GM23248 (cell line): ENCODE measurements around the gene C1GALT1. TPM values are rescaled to one million over a fixed set of nuclear protein-coding genes. Genes with fewer than 3 reads are reported as not detected.
A peak's percentile ranks its signal among the peaks of the same experiment; 100 is the strongest.

Source experiments
- DNase-seq: peaks from one replicate; pipeline ENCODE4 v3.0.0-alpha.2; 2015
- H2AFZ ChIP-seq: fragments of 200-600 bp; sonication (generic); 2 replicates; pipeline ENCODE4 v1.6.1; 2016; ENCODE audit warnings: antibody characterized with exemption
- H3F3A ChIP-seq: fragments of 200-600 bp; sonication (generic); 2 replicates; pipeline ENCODE4 v1.6.1; 2016; ENCODE audit warnings: mild to moderate bottlenecking, antibody characterized with exemption, mixed run types; ENCODE audit not compliant: insufficient read depth
- H3K27ac ChIP-seq: fragments of 200-600 bp; sonication (generic); 2 replicates; pipeline ENCODE4 v1.5.1; 2016; ENCODE audit warnings: mild to moderate bottlenecking
- H3K27me3 ChIP-seq: fragments of 200-600 bp; sonication (generic); replicated peaks from 2 replicates; pipeline ENCODE4 v1.6.1; 2016; ENCODE audit warnings: mild to moderate bottlenecking; ENCODE audit not compliant: insufficient read depth
- H3K36me3 ChIP-seq: fragments of 200-600 bp; sonication (generic); 2 replicates; pipeline ENCODE4 v1.6.1; 2016; ENCODE audit warnings: low read depth, mild to moderate bottlenecking
- H3K4me1 ChIP-seq: fragments of 200-600 bp; sonication (generic); 2 replicates; pipeline ENCODE4 v1.6.1; 2016; ENCODE audit warnings: mild to moderate bottlenecking; ENCODE audit not compliant: insufficient read depth
- H3K4me2 ChIP-seq: fragments of 200-600 bp; sonication (generic); one replicate; pipeline ENCODE4 v1.6.1; 2016; ENCODE audit warnings: mild to moderate bottlenecking; ENCODE audit not compliant: unreplicated experiment
- H3K4me3 ChIP-seq: fragments of 200-600 bp; sonication (generic); 2 replicates; pipeline ENCODE4 v1.5.1; 2016; ENCODE audit warnings: mild to moderate bottlenecking
- H3K79me2 ChIP-seq: fragments of 200-600 bp; sonication (generic); 2 replicates; pipeline ENCODE4 v1.6.1; 2016; ENCODE audit warnings: mild to moderate bottlenecking; ENCODE audit not compliant: insufficient read depth
- H3K9ac ChIP-seq: fragments of 200-600 bp; sonication (generic); 2 replicates; pipeline ENCODE4 v1.6.1; 2016; ENCODE audit warnings: mild to moderate bottlenecking
- H3K9me2 ChIP-seq: fragments of 200-600 bp; sonication (generic); 2 replicates; pipeline ENCODE4 v1.6.1; 2016; ENCODE audit warnings: mixed run types, mild to moderate bottlenecking, moderate library complexity; ENCODE audit not compliant: insufficient read depth
- H3K9me3 ChIP-seq: fragments of 200-600 bp; sonication (generic); one replicate; pipeline ENCODE4 v1.6.1; 2017; ENCODE audit warnings: low read depth
- H4K20me1 ChIP-seq: fragments of 200-600 bp; sonication (generic); 2 replicates; pipeline ENCODE4 v1.6.0; 2016; ENCODE audit not compliant: insufficient read depth
- EZH2 ChIP-seq: fragments of 200-600 bp; sonication (generic); IDR thresholded peaks from 2 replicates; pipeline ENCODE4 v1.6.1; 2018; ENCODE audit warnings: antibody characterized with exemption, mild to moderate bottlenecking; ENCODE audit not compliant: insufficient read depth, poor library complexity, severe bottlenecking
- EZH2phosphoT487 ChIP-seq: fragments of 200-600 bp; sonication (generic); IDR thresholded peaks from 2 replicates; pipeline ENCODE4 v1.6.1; 2018; ENCODE audit warnings: antibody characterized with exemption, moderate library complexity, mild to moderate bottlenecking, low read depth; ENCODE audit not compliant: insufficient read depth
- WGBS, 2 experiments: methylation state at CpG; one replicate each; pipeline ENCODE4 v1.1.6; 2015 to 2017; ENCODE audit warnings: low lambda C conversion rate in 2 of 2, low coverage in 1 of 2; ENCODE audit errors: missing lambda C conversion rate in 2 of 2; 5-methylcytosine and 5-hydroxymethylcytosine counted together
- in situ Hi-C: fragments of 300-500 bp; cut with MboI; formaldehyde crosslinking; loops from 2 replicates; pipeline ENCODE4 v1.15.0; 2020
- polyA plus RNA-seq: library from polyadenylated mRNA; unstranded; fragments of >200 nt; fragmentation: Nextera tagmentation; extraction: Ambion mirVana; gene quantifications from 2 replicates; pipeline ENCODE4 v1.2.1, GENCODE V29; 2016
- total RNA-seq: library from RNA; depleted of rRNA; stranded (reverse); fragments of >200 nt; shearing (Covaris generic); gene quantifications from 2 replicates; pipeline ENCODE4 v1.2.3, GENCODE V29; 2014

The C1GALT1 gene
- total and polyA plus RNA-seq, 2 experiments from 2014 or later = 72.7 to 75.2 TPM

DNA sequence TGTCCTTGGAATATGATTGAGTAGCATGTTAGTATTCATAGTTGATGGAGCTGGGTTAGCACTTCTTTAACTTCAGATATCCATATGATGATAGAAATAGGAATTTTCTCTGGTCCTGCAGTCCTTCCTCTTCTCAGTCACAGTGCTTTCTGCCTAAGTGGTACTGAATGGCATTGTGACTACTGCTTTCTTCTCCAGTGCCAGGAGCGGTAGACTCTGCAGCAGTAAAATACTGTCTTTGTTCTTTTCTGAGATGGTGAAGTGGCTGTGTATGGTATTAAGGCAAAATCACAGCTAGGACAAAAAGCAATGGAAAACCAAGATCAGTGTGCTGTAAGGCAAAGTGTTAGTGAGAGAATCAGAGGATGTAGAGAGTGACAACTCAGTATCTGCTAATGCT is 46.6 kb downstream of the C1GALT1 start:
- Histone ChIP-seq H3K9me3 (no peaks in the 10 kb centered on the region), H3K9ac (peak overlapping the region; percentile 28), H3K79me2 (peaks cover 85% of the 10 kb centered on the region), H3K27me3 (no peaks in the 10 kb centered on the region), H4K20me1 (0 out of 2 replicates have a peak, but pooled peaks cover 9% of the 10 kb centered on the region), H3K4me2 (peak overlapping the region; percentile 59), H3K36me3 (no peaks in the 10 kb centered on the region), H3K27ac (peak overlapping the region; percentile 58), H3K4me3 (peak overlapping the region; percentile 16; the same call in 1 of the 2 replicates), H3F3A (peaks cover 17% of the 10 kb centered on the region), H3K9me2 (no peaks in the 10 kb centered on the region), H3K4me1 (peaks cover 16% of the 10 kb centered on the region), H2AFZ (no peak overlapping the region)
- in situ Hi-C loops = no loop called here
- no peak for TF ChIP-seq EZH2phosphoT487
- no peak for DNase-seq
- 93 to 100% methylated on average over 1 of the region's 1 CpG for WGBS, 2 experiments

DNA sequence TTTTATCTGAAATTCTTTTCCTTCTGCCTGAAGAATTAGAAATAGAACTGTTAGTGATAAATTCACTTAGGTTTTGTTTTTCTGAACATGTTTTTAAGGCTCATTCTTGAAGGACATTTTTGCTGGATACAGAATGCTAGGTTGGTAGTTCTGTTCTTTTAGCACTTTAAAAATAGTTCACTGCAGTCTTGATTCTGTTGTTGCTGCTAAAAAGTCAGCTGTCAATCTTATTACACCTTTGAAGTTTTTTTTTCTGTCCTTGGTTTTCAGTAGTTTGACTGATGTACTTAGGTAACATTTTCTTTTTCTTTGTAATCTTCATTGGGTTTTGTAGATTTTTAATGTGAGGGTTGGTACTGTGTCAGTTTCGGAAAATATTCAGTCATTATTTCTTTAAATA is 48.7 kb downstream of the C1GALT1 start:
- Histone ChIP-seq H3K4me1 (peaks cover 16% of the 10 kb centered on the region), H3K36me3 (peaks cover 12% of the 10 kb centered on the region), H2AFZ (no peak overlapping the region), H3K9me2 (no peaks in the 10 kb centered on the region), H3K79me2 (peaks cover 86% of the 10 kb centered on the region), H3F3A (peaks cover 17% of the 10 kb centered on the region), H3K27me3 (no peaks in the 10 kb centered on the region), H3K9me3 (no peaks in the 10 kb centered on the region), H3K27ac (no peak overlapping the region), H3K4me2 (no peak overlapping the region), H3K4me3 (no peak overlapping the region), H3K9ac (no peak overlapping the region), H4K20me1 (0 out of 2 replicates have a peak, but pooled peaks cover 9% of the 10 kb centered on the region)
- no peak for TF ChIP-seq EZH2
- TF ChIP-seq EZH2phosphoT487 = no peak
- in situ Hi-C loops = no loop called here
- 94 to 96% methylated on average over 1 of the region's 1 CpG for WGBS, 2 experiments
- DNase-seq = no peak

DNA sequence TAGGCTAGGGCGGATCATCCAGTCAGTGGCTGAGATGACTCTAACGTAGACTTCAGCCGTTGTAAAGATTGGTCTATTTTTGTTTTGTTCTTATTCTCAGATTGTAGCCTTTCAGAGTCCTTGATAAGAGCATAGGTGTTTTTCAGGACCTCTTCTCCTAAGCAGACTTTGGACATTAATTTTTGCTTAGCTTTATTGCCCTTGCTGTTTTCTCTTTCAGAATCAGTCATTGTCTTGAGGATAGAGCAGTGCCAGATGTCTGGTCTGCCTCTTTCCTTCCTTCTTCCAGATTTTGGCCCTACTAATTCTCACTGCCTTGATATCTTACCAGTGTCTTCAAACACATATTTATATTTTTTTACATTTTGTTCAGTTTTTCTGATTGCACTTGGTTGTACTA is 49.5 kb downstream of the C1GALT1 start:
- Histone ChIP-seq H2AFZ (no peak overlapping the region), H3K79me2 (peaks cover 80% of the 10 kb centered on the region), H3K4me1 (peaks cover 16% of the 10 kb centered on the region), H3F3A (peaks cover 17% of the 10 kb centered on the region), H3K4me3 (no peak overlapping the region), H3K27ac (no peak overlapping the region), H4K20me1 (0 out of 2 replicates have a peak, but pooled peaks cover 9% of the 10 kb centered on the region), H3K27me3 (no peaks in the 10 kb centered on the region), H3K9ac (no peak overlapping the region), H3K9me2 (no peaks in the 10 kb centered on the region), H3K36me3 (peaks cover 12% of the 10 kb centered on the region), H3K4me2 (no peak overlapping the region), H3K9me3 (no peaks in the 10 kb centered on the region)
- TF ChIP-seq EZH2 (no peak), EZH2phosphoT487 (no peak)
- DNase-seq = no peak
- 96 to 99% methylated on average over 3 of the region's 3 CpGs for WGBS, 2 experiments
- in situ Hi-C loops = no loop called here

DNA sequence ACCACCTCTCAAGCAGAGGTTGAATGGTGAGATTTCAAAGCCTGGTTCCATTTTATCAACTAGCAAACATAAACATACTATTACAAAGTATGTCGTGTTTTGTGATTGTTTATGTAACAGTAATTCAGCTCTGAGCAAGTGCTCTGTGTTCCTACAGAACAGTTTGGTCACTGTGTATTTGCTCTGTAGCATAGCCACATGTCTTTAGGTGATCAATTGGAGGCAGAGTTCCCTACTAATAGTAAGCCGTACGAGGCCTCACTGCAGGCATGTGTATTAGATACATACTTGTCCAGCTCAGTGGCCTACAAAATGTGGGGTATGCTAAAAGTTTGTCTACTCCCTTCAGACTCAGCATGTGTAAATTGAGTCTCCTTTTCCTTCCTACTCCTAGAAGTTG is 53.0 kb downstream of the C1GALT1 start:
- Histone ChIP-seq H3F3A (no peaks in the 10 kb centered on the region), H3K9me2 (no peaks in the 10 kb centered on the region), H3K4me2 (no peak overlapping the region), H3K4me1 (no peaks in the 10 kb centered on the region), H4K20me1 (0 out of 2 replicates have a peak, but pooled peaks cover 6% of the 10 kb centered on the region), H3K4me3 (no peak overlapping the region), H3K9ac (no peak overlapping the region), H2AFZ (no peak overlapping the region), H3K79me2 (peaks cover 71% of the 10 kb centered on the region), H3K27ac (no peak overlapping the region), H3K36me3 (peaks cover 31% of the 10 kb centered on the region), H3K9me3 (no peaks in the 10 kb centered on the region), H3K27me3 (no peaks in the 10 kb centered on the region)
- 78 to 81% methylated on average over 3 of the region's 3 CpGs for WGBS, 2 experiments
- DNase-seq = no peak
- in situ Hi-C loops = no loop called here
- TF ChIP-seq EZH2 (no peak), EZH2phosphoT487 (no peak)

DNA sequence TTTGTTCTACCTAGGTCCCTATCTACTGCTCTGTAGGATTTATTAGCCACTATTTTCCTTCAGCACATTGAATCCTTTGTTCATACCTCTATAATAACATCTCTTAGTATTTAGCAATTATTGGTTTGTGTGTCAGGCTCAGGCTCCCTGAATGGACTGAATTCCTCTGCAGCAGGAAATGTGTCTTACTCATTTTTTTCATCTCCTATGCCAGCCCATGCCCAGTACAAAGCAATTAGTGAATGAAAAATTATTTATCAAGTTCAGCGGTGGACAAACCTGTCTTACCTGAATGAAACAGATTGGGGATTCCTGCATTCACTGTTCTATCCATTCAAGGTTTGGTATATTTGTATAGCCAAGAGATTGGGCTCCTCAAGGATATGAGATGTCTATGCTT is 53.7 kb downstream of the C1GALT1 start:
- Histone ChIP-seq H4K20me1 (0 out of 2 replicates have a peak, but pooled peaks cover 3% of the 10 kb centered on the region), H3K27ac (no peak overlapping the region), H3K9me2 (no peaks in the 10 kb centered on the region), H3K4me1 (no peaks in the 10 kb centered on the region), H3F3A (no peaks in the 10 kb centered on the region), H3K9me3 (no peaks in the 10 kb centered on the region), H3K9ac (no peak overlapping the region), H3K79me2 (peaks cover 71% of the 10 kb centered on the region), H3K27me3 (no peaks in the 10 kb centered on the region), H3K4me2 (no peak overlapping the region), H3K36me3 (peaks cover 38% of the 10 kb centered on the region), H3K4me3 (no peak overlapping the region), H2AFZ (no peak overlapping the region)
- DNase-seq = no peak
- in situ Hi-C loops = no loop called here
- no peak for TF ChIP-seq EZH2phosphoT487
- TF ChIP-seq EZH2 = no peak
- WGBS, 2 experiments = 100% methylated on average over 1 of the region's 1 CpG
